T-cell (primary cell): ENCODE measurements around the gene APCDD1L. TPM values are rescaled to one million over a fixed set of nuclear protein-coding genes. Genes with fewer than 3 reads are reported as not detected.

Experiments used
- ATAC-seq, 4 experiments: fragments of 200-7000 bp in 3 of 4; fragments of 150-1000 bp in 1 of 4; cut with Tn5 transposase; replicated peaks in 1 of 4; 1 replicate in 3 of 4; 2 replicates in 1 of 4; pipeline ENCODE4 v1.10.0; 2021; ENCODE audit warnings: moderate library complexity in 3 of 4, mild to moderate bottlenecking in 2 of 4, moderate number of reproducible peaks in 1 of 4
- CTCF ChIA-PET, 2 donors: fragments of 300-600 bp; sonication (Branson Sonifier 250); formaldehyde crosslinking; loops; one replicate each; lab custom pipeline; 2022; ENCODE audit warnings: antibody characterized with exemption in 2 of 2; lab: Charles Lee
- POLR2A ChIA-PET, 2 donors: fragments of 300-600 bp; sonication (Branson Sonifier 250); formaldehyde crosslinking; loops; one replicate each; lab custom pipeline; 2022; ENCODE audit warnings: antibody characterized with exemption in 2 of 2; lab: Charles Lee
- DNase-seq, 35 experiments: peaks; one replicate each; pipeline versions ENCODE4 v3.0.0 to v3.0.0-alpha.2; 2013 to 2023
- H3K27ac ChIP-seq: one replicate; pipeline ENCODE4 v1.5.1; 2013; ENCODE audit warnings: low read length
- H3K27me3 ChIP-seq, 2 experiments: replicated peaks in 1 of 2; 1 replicate in 1 of 2; 2 replicates in 1 of 2; pipeline versions ENCODE4 v1.6.1 to v1.7.0; 2013; ENCODE audit warnings: low read length in 1 of 2, mixed read lengths in 1 of 2; ENCODE audit not compliant: control insufficient read depth in 2 of 2, insufficient read depth in 2 of 2; ENCODE audit errors: extremely low read depth in 1 of 2
- H3K36me3 ChIP-seq, 2 donors: 1 replicate in 1 of 2; 2 replicates in 1 of 2; pipeline versions ENCODE4 v1.6.1 to v1.7.0; 2013; ENCODE audit warnings: low read length in 1 of 2; ENCODE audit not compliant: control insufficient read depth in 2 of 2, insufficient read depth in 1 of 2; ENCODE audit errors: extremely low read depth in 1 of 2
- H3K4me1 ChIP-seq, 2 experiments: 1 replicate in 1 of 2; 2 replicates in 1 of 2; pipeline versions ENCODE4 v1.6.1 to v1.7.0; 2013; ENCODE audit warnings: low read length in 2 of 2, mixed read lengths in 1 of 2; ENCODE audit not compliant: insufficient read depth in 2 of 2, control insufficient read depth in 1 of 2; ENCODE audit errors: extremely low read depth in 1 of 2
- H3K4me3 ChIP-seq, 2 donors: 1 replicate in 1 of 2; 2 replicates in 1 of 2; pipeline versions ENCODE4 v1.5.1 to v1.7.0; 2013; ENCODE audit warnings: mild to moderate bottlenecking in 2 of 2, low read length in 1 of 2, moderate library complexity in 1 of 2; ENCODE audit not compliant: control insufficient read depth in 1 of 2; ENCODE audit errors: extremely low read depth in 1 of 2
- H3K9me3 ChIP-seq: 2 replicates; pipeline ENCODE4 v1.7.0; 2013
- H3K27ac Mint-ChIP-seq, 2 donors: one replicate each; pipeline ENCODE4 v1.8.0; 2020 to 2021; ENCODE audit warnings: mild to moderate bottlenecking in 2 of 2, mixed read lengths in 2 of 2
- H3K27me3 Mint-ChIP-seq, 2 donors: one replicate each; pipeline ENCODE4 v1.8.0; 2021 to 2022; ENCODE audit warnings: mixed read lengths in 2 of 2
- H3K36me3 Mint-ChIP-seq: one replicate; pipeline ENCODE4 v1.8.0; 2021; ENCODE audit warnings: mixed read lengths
- H3K4me1 Mint-ChIP-seq, 3 donors: one replicate each; pipeline ENCODE4 v1.8.0; 2020 to 2022; ENCODE audit warnings: mixed read lengths in 3 of 3, mild to moderate bottlenecking in 1 of 3
- H3K4me3 Mint-ChIP-seq, 3 donors: one replicate each; pipeline ENCODE4 v1.8.0; 2020 to 2022; ENCODE audit warnings: mild to moderate bottlenecking in 3 of 3, mixed read lengths in 3 of 3, moderate library complexity in 3 of 3
- H3K9me3 Mint-ChIP-seq, 3 donors: one replicate each; pipeline ENCODE4 v1.8.0; 2020 to 2022; ENCODE audit warnings: mixed read lengths in 3 of 3
- WGBS: methylation state at CpG from one replicate; pipeline ENCODE4 v1.1.5; 2013; ENCODE audit warnings: missing lambda C conversion rate; ENCODE audit not compliant: insufficient coverage; 5-methylcytosine and 5-hydroxymethylcytosine counted together
- total RNA-seq, 35 experiments: library from RNA in 6 of 35; stranded (reverse) in 6 of 35; fragments of 120-200 nt in 1 of 35; gene quantifications; one replicate each; pipeline versions ENCODE4 v1.2.1 to v1.2.4 and lab custom pipeline; 2013 to 2026

Gene APCDD1L
- total RNA-seq, 5 donors from 2014 or later (not counting 1 experiment from before 2014, with no cell fraction given): not detected

DNA sequence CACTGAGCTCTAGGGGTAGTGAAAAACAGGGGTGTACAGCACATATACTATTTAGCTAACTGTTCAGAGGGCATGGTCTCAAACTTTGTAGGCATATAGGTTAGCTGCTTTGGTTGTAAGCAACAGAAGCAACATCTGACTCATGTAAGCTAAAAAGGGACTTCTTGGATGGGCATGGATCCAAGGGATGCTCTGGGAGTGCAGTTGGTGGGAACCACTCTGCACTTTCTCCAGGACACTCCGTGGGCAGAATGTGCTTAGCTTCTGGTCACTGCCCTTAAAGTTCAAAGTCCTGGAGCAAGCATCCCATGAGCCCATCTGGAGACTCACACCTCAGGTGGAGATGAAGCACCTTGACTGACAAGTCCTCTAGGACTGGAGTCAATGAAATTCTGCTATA is 11.5 kb downstream of the APCDD1L start:
- POLR2A ChIA-PET: no interaction called here
- Mint-ChIP-seq H3K27ac (no peak overlapping the region), H3K36me3 (peaks cover 18% of the 10 kb centered on the region), H3K4me1 (no peaks in the 10 kb centered on the region), H3K4me3 (no peak overlapping the region), H3K9me3 (peaks cover 14 to 20% (median 14%) of the 10 kb centered on the region in 3 donors), H3K27me3 (peaks cover 5 to 12% of the 10 kb centered on the region in 2 donors)
- WGBS: no CpG with 5 or more reads among the region's 1 CpG
- Histone ChIP-seq H3K36me3 (no peaks in the 10 kb centered on the region), H3K27ac (no peak overlapping the region), H3K4me3 (no peak overlapping the region), H3K27me3 (peaks cover 0 to 12% of the 10 kb centered on the region in 2 experiments), H3K9me3 (peaks cover 2% of the 10 kb centered on the region), H3K4me1 (no peaks in the 10 kb centered on the region)
- ATAC-seq: no peak
- no peak for DNase-seq
- CTCF ChIA-PET: no interaction called here

GRCh38 chr20:58500256-58500655 is 14.9 kb downstream of the APCDD1L start:
- Histone ChIP-seq H3K4me3 (no peak overlapping the region), H3K27ac (no peak overlapping the region), H3K9me3 (no peaks in the 10 kb centered on the region), H3K4me1 (no peaks in the 10 kb centered on the region), H3K36me3 (no peaks in the 10 kb centered on the region), H3K27me3 (peaks cover 0 to 20% of the 10 kb centered on the region in 2 experiments)
- 82% methylated on average over 7 of the region's 7 CpGs for WGBS
- POLR2A ChIA-PET: no interaction called here
- CTCF ChIA-PET: no interaction called here
- Mint-ChIP-seq H3K27ac (no peak overlapping the region), H3K4me3 (no peak overlapping the region), H3K27me3 (peaks cover 2 to 6% of the 10 kb centered on the region in 2 donors), H3K4me1 (no peaks in the 10 kb centered on the region), H3K36me3 (peaks cover 4% of the 10 kb centered on the region), H3K9me3 (peaks cover 7 to 10% (median 8%) of the 10 kb centered on the region in 3 donors)
- no peak for DNase-seq
- ATAC-seq: no peak

GRCh38 chr20:58498470-58499068 is 16.6 kb downstream of the APCDD1L start:
- ChIA-PET POLR2A (no interaction called here), CTCF (interaction anchor here in 1 of 2 donors (0.5 kb wide), 1 partner anchor 12 kb away, joined by 3 read pairs; no protein-coding TSS in a partner anchor)
- DNase-seq: no peak
- no peaks in the 10 kb centered on the region for H3K36me3 ChIP-seq
- H3K4me3 ChIP-seq: no peak overlapping the region
- ATAC-seq: no peak
- H3K4me3 Mint-ChIP-seq: no peak overlapping the region
- H3K27ac Mint-ChIP-seq: no peak overlapping the region
- 75% methylated on average over 6 of the region's 9 CpGs for WGBS
- H3K36me3 Mint-ChIP-seq: peaks cover 1% of the 10 kb centered on the region
- no peak overlapping the region for H3K27ac ChIP-seq
- H3K4me1 ChIP-seq: no peaks in the 10 kb centered on the region
- no peaks in the 10 kb centered on the region for H3K4me1 Mint-ChIP-seq
- H3K27me3 ChIP-seq: peaks cover 0 to 15% of the 10 kb centered on the region in 2 experiments
- H3K27me3 Mint-ChIP-seq: peaks cover 2 to 6% of the 10 kb centered on the region in 2 donors
- no peaks in the 10 kb centered on the region for H3K9me3 ChIP-seq
- H3K9me3 Mint-ChIP-seq: peaks cover 0 to 7% (median under 1%) of the 10 kb centered on the region in 3 donors

GRCh38 chr20:58497724-58498469 is 17.3 kb downstream of the APCDD1L start:
- DNase-seq (no peak), ATAC-seq (no peak)
- 95% methylated on average over 6 of the region's 13 CpGs for WGBS
- Mint-ChIP-seq H3K36me3 (no peaks in the 10 kb centered on the region), H3K27me3 (peaks cover 2 to 6% of the 10 kb centered on the region in 2 donors), H3K27ac (no peak overlapping the region), H3K9me3 (peaks cover 0 to 7% (median 0%) of the 10 kb centered on the region in 3 donors), H3K4me3 (no peak overlapping the region), H3K4me1 (no peaks in the 10 kb centered on the region)
- ChIA-PET CTCF (no interaction called here), POLR2A (no interaction called here)
- peaks cover 0 to 15% of the 10 kb centered on the region in 2 experiments for H3K27me3 ChIP-seq
- no peak overlapping the region for H3K4me3 ChIP-seq
- no peaks in the 10 kb centered on the region for H3K36me3 ChIP-seq
- H3K4me1 ChIP-seq: no peaks in the 10 kb centered on the region
- H3K27ac ChIP-seq: no peak overlapping the region
- no peaks in the 10 kb centered on the region for H3K9me3 ChIP-seq

GRCh38 chr20:58497076-58497641 is 18.0 kb downstream of the APCDD1L start:
- no peak overlapping the region for H3K27ac Mint-ChIP-seq
- peaks cover 2 to 6% of the 10 kb centered on the region in 2 donors for H3K27me3 Mint-ChIP-seq
- H3K4me1 Mint-ChIP-seq: no peaks in the 10 kb centered on the region
- Histone ChIP-seq H3K4me1 (no peaks in the 10 kb centered on the region), H3K4me3 (no peak overlapping the region), H3K27ac (no peak overlapping the region), H3K27me3 (peaks cover 0 to 15% of the 10 kb centered on the region in 2 experiments), H3K36me3 (no peaks in the 10 kb centered on the region), H3K9me3 (no peaks in the 10 kb centered on the region)
- H3K9me3 Mint-ChIP-seq: peaks cover 0 to 7% (median 0%) of the 10 kb centered on the region in 3 donors
- no peaks in the 10 kb centered on the region for H3K36me3 Mint-ChIP-seq
- POLR2A ChIA-PET: no interaction called here
- no peak for DNase-seq
- 86% methylated on average over 14 of the region's 16 CpGs for WGBS
- H3K4me3 Mint-ChIP-seq: no peak overlapping the region
- CTCF ChIA-PET: no interaction called here
- no peak for ATAC-seq

GRCh38 chr20:58496429-58496769 is 18.8 kb downstream of the APCDD1L start:
- CTCF ChIA-PET: no interaction called here
- 73% methylated on average over 6 of the region's 6 CpGs for WGBS
- no peak for ATAC-seq
- peaks cover 0 to 15% of the 10 kb centered on the region in 2 experiments for H3K27me3 ChIP-seq
- POLR2A ChIA-PET: no interaction called here
- H3K4me1 ChIP-seq: no peaks in the 10 kb centered on the region
- no peak overlapping the region for H3K4me3 Mint-ChIP-seq
- peaks cover 0 to 2% of the 10 kb centered on the region in 2 donors for H3K27me3 Mint-ChIP-seq
- no peaks in the 10 kb centered on the region for H3K36me3 Mint-ChIP-seq
- no peak overlapping the region for H3K27ac Mint-ChIP-seq
- no peaks in the 10 kb centered on the region for H3K9me3 Mint-ChIP-seq
- no peak overlapping the region for H3K4me3 ChIP-seq
- no peaks in the 10 kb centered on the region for H3K36me3 ChIP-seq
- no peak for DNase-seq
- no peaks in the 10 kb centered on the region for H3K9me3 ChIP-seq
- no peak overlapping the region for H3K27ac ChIP-seq
- no peaks in the 10 kb centered on the region for H3K4me1 Mint-ChIP-seq
